GM12878 (cell line): ENCODE measurements around the gene INHBE. TPM values are rescaled to one million over a fixed set of nuclear protein-coding genes. Genes with fewer than 3 reads are reported as not detected.
"Not testable (repeated sequence)": the region's sequence is repeated elsewhere in the genome, so short reads cannot be mapped to it uniquely, and the experiment has no call there.

Source experiments
- ATAC-seq: fragments of 200-7000 bp; cut with Tn5 transposase; 3 replicates; pipeline ENCODE4 v1.9.1; 2020; ENCODE audit warnings: mild to moderate bottlenecking, moderate library complexity
- BruUV-seq: library from RNA; stranded (reverse); fragments of 400-500 nt; replicated peaks from 2 replicates; lab custom pipeline; 2021; lab: Mats Ljungman, UMichigan
- CTCF ChIA-PET: fragments of 300-600 bp; sonication (Branson Sonifier 250); formaldehyde crosslinking; extraction: SDS; loops from one replicate; lab custom pipeline; 2021; ENCODE audit warnings: inconsistent platforms; lab: Yijun Ruan, JAX
- POLR2A ChIA-PET: fragments of 350-600 bp; formaldehyde crosslinking; extraction: SDS; loops from one replicate; lab custom pipeline; 2021; ENCODE audit warnings: inconsistent platforms; lab: Charles Lee
- RAD21 ChIA-PET: fragments of 300-600 bp; sonication (Branson Sonifier 250); formaldehyde crosslinking; loops from one replicate; lab custom pipeline; 2023; ENCODE audit warnings: antibody characterized with exemption; ENCODE audit not compliant: unreplicated experiment; lab: Charles Lee
- SMC1A ChIA-PET: fragments of 300-600 bp; sonication (Branson Sonifier 250); formaldehyde crosslinking; loops from one replicate; lab custom pipeline; 2023; ENCODE audit not compliant: unreplicated experiment, uncharacterized antibody; lab: Charles Lee
- DNase-seq: peaks from one replicate; pipeline ENCODE4 v3.0.0-alpha.2; 2011; ENCODE audit warnings: low read depth, low spot score
- FAIRE-seq: peaks from 3 replicates; lab custom pipeline; 2011; peaks lifted over from hg19 to GRCh38; lab: Jason Lieb, UNC
- H2AFZ ChIP-seq: 2 replicates; pipeline ENCODE4 v1.6.0; 2011; ENCODE audit warnings: low read depth, low read length, control low read depth; ENCODE audit not compliant: control insufficient read depth
- H3K27ac ChIP-seq: 2 replicates; pipeline ENCODE4 v1.5.1; 2011; ENCODE audit warnings: control low read depth; ENCODE audit not compliant: control insufficient read depth, insufficient read depth
- H3K27me3 ChIP-seq, 2 experiments: replicated peaks in 1 of 2; 2 replicates each; pipeline versions ENCODE4 v1.6.0 to v1.6.1; 2011; ENCODE audit warnings: low read length in 1 of 2; ENCODE audit not compliant: control insufficient read depth in 2 of 2, insufficient read depth in 2 of 2
- H3K36me3 ChIP-seq, 2 experiments: 2 replicates each; pipeline ENCODE4 v1.5.1; 2011; ENCODE audit warnings: low read length in 1 of 2; ENCODE audit not compliant: control insufficient read depth in 2 of 2, insufficient read depth in 2 of 2
- H3K4me1 ChIP-seq: 2 replicates; pipeline ENCODE4 v1.6.1; 2011; ENCODE audit warnings: mild to moderate bottlenecking, low read length, moderate library complexity, mixed read lengths; ENCODE audit not compliant: control insufficient read depth, insufficient read depth
- H3K4me2 ChIP-seq: 2 replicates; pipeline ENCODE4 v1.6.0; 2011; ENCODE audit warnings: control low read depth; ENCODE audit not compliant: control insufficient read depth, insufficient read depth
- H3K4me3 ChIP-seq: fragments of 200-600 bp; sonication (generic); 2 replicates; pipeline ENCODE4 v1.5.1; 2016
- H3K79me2 ChIP-seq: 2 replicates; pipeline ENCODE4 v1.6.0; 2011; ENCODE audit warnings: low read length; ENCODE audit not compliant: control insufficient read depth, insufficient read depth
- H3K9ac ChIP-seq: 2 replicates; pipeline ENCODE4 v1.8.0; 2011; ENCODE audit warnings: low read length, control low read depth, mixed read lengths; ENCODE audit not compliant: control insufficient read depth, insufficient read depth
- H3K9me3 ChIP-seq: replicated peaks from 3 replicates; pipeline ENCODE4 v1.5.1; 2011; ENCODE audit warnings: mild to moderate bottlenecking, low read length; ENCODE audit not compliant: control insufficient read depth, insufficient read depth
- H4K20me1 ChIP-seq: 2 replicates; pipeline ENCODE4 v1.6.0; 2011; ENCODE audit not compliant: control insufficient read depth, insufficient read depth
- HSF1 ChIP-seq: fragments of 150-350 bp; IDR thresholded peaks from 2 replicates; pipeline ENCODE4 v1.6.1; 2014; ENCODE audit warnings: mild to moderate bottlenecking, low read depth, low read length
- NRF1 ChIP-seq: conservative IDR thresholded peaks from 2 replicates; pipeline ENCODE4 v1.6.1; 2011; ENCODE audit warnings: mild to moderate bottlenecking, low read depth, low read length, improper control_type of control experiment
- WGBS: methylation state at CpG from one replicate; pipeline ENCODE4 v1.1.6; 2016; ENCODE audit warnings: low lambda C conversion rate; ENCODE audit not compliant: insufficient replicate concordance, insufficient coverage; ENCODE audit errors: missing lambda C conversion rate; 5-methylcytosine and 5-hydroxymethylcytosine counted together
- in situ Hi-C: fragments of 300-500 bp; cut with MboI; formaldehyde crosslinking; loops from 9 replicates; pipeline ENCODE4 v1.14.3; 2018; ENCODE audit warnings: mixed read lengths
- intact Hi-C: fragments of 100-400 bp; cut with micrococcal nuclease; formaldehyde crosslinking; loops from one replicate; pipeline ENCODE4 v1.14.2; 2022; ENCODE audit not compliant: unreplicated experiment
- polyA plus RNA-seq, 11 experiments: library from polyadenylated mRNA; depleted of rRNA in 4 of 11; unstranded in 6 of 11; stranded (reverse) in 5 of 11; fragments of >200 nt; fragmentation: Nextera tagmentation in 4 of 11; fragmentation: Illumina TruSeq in 1 of 11; extraction: Ambion mirVana in 4 of 11; extraction: Trizol in 1 of 11; gene quantifications; 1 replicate in 1 of 11; 2 replicates in 10 of 11; pipeline versions ENCODE4 v1.2.1 to v1.2.3, GENCODE V29; 2011 to 2016; ENCODE audit warnings: inconsistent platforms in 2 of 11, missing spikeins in 2 of 11, low read depth in 1 of 11
- total RNA-seq, 4 experiments: library from RNA; depleted of rRNA in 3 of 4; stranded (reverse); fragments of >200 nt in 3 of 4; fragmentation: Illumina TruSeq in 1 of 4; extraction: Trizol in 1 of 4; gene quantifications; 2 replicates each; pipeline versions ENCODE4 v1.2.1 to v1.2.3, GENCODE V29; 2013 to 2021

INHBE gene
- total and polyA plus RNA-seq, 10 of the 15 experiments (the other 5 are each of a cell fraction or from before 2014, with no cell fraction given) = 0.09 to 2.5 (median 0.37) TPM

- TF ChIP-seq HSF1 (no peak), NRF1 (no peak)
These were observed 44.6 kb upstream of the INHBE start (continued) for GRCh38 chr12:57410534-57410933.

GRCh38 chr12:57414160-57414559 is 40.9 kb upstream of the INHBE start:
- H3K4me2 ChIP-seq, H3K79me2 ChIP-seq, H3K9ac ChIP-seq, DNase-seq, ATAC-seq, H3K4me3 ChIP-seq, H3K36me3 ChIP-seq, H3K27ac ChIP-seq, H3K4me1 ChIP-seq, in situ Hi-C loops, FAIRE-seq, H3K27me3 ChIP-seq, H4K20me1 ChIP-seq, H2AFZ ChIP-seq, H3K9me3 ChIP-seq, BruUV-seq, intact Hi-C loops: not testable (repeated sequence)
- ChIA-PET CTCF (interaction anchor here (1.1 to 1.4 kb wide), 2 partner anchors 9 to 16 kb away, joined by 3 read pairs; no protein-coding TSS in a partner anchor), SMC1A (interaction anchor here (0.7 to 1.5 kb wide), 3 partner anchors 10 to 71 kb away, joined by 3 to 7 read pairs (median 4); no protein-coding TSS in a partner anchor), RAD21 (interaction anchor here (0.7 to 1.1 kb wide), 2 partner anchors 149 to 211 kb away, joined by 3 to 4 read pairs; no protein-coding TSS in a partner anchor), POLR2A (interaction anchor here (0.7 kb wide), 1 partner anchor 59 kb away, joined by 4 read pairs; no protein-coding TSS in a partner anchor)
- WGBS = 94% methylated on average over 6 of the region's 6 CpGs
